GM12892 (cell line): ENCODE data around the gene IPO9.

Experiments
- POLR2A ChIP-seq: IDR thresholded peaks from 2 replicates; pipeline ENCODE4 v1.6.1; 2011; ENCODE audit warnings: low read depth, low read length, control low read depth
- POLR2AphosphoS5 ChIP-seq: IDR thresholded peaks from 2 replicates; pipeline ENCODE4 v1.6.1; 2011; ENCODE audit warnings: low read depth, low read length, control low read depth

DNA sequence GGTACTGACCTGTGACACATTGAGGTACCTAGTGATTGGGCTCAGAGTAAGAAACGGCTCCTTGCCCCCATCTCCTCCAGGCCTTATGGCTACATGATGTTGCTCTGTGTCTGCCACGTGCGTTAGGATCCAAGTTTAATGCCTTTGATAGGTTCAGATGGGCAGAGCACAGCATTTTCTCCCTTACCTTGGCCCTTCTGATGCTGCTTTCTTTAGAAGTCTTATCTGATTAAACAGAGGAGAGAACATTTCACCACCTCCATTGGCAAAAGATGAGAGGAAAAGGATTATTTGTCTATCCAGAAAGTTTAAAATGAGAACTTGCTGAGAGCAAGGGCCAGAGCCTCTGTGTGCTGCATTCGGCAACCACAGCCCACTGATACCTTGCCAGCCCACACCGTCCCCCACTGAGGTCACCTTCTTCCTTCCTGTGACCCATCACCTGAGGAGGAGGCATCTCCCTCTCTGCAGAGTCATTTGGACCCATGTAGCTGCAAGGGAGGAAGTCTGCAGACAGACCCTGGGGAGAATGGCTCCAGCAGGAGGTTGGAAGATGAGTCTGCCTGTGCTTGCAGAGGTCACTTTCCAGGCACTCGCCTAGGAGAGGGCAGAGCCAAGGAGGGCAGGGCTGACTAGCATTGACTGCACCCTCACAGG lies 76.4 kb downstream of the IPO9 start:
- no peak for TF ChIP-seq POLR2AphosphoS5
- TF ChIP-seq POLR2A = no peak
